ENCODE measurements around the gene ZC3H12A.

Gene ZC3H12A

DNA sequence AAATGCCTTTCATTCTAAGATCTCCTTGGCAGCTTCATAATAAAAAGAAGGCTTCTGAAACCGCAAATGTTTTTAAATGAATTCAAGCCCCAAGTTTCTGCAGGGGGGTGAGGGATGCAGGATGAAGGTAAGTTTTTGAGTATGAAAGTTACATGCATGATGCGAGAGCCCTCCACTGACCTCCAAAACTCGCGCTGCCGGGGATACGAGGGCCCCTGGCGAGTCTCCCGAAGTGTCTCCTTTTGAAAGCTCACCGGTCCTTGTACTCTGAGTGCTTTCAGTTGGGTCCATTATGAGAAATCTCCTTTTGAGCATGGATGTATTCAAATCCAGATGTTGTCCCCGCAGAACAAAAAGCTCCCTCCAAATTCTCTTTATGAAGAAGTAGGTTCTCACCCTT lies 18.9 kb upstream of the ZC3H12A start:
- DNase-seq: no peak

DNA sequence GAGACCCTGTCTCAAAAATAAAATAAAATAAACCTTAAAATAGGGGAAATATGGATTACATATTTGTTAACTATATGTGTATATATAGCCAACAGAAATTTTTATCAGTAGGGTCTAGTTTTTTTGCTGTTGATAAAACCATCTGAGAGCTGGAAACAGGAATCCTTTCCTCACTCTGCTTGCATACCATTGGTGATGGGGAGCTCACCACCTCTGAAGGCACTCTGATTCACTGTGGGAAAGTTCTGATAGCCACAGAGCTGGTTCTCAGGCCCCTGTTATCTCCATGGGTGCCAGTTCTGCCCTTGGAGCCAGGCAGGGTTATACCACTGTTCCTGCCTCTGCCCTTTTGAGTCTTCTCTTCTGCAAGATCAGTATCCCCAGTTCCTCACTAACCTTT lies 17.8 kb upstream of the ZC3H12A start:
- no peak for DNase-seq

DNA sequence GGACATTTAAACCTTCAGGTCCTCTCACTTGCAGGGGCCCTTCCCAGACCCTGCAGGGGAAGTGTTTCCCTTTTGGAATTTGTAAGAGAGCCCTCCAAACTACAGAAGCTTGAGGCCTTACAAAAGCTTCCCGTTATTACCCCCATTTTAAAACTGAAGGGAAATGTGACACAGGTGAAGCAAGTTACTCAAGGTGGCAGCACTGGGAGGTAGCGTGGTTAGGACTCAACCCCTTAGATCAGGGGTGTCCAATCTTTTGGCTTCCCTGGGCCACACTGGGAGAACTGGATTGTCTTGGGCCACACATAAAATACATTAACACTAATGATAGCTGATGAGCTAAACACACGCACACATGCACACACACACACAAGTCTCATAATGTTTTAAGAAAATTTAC lies 15.8 kb upstream of the ZC3H12A start:
- DNase-seq: no peak

DNA sequence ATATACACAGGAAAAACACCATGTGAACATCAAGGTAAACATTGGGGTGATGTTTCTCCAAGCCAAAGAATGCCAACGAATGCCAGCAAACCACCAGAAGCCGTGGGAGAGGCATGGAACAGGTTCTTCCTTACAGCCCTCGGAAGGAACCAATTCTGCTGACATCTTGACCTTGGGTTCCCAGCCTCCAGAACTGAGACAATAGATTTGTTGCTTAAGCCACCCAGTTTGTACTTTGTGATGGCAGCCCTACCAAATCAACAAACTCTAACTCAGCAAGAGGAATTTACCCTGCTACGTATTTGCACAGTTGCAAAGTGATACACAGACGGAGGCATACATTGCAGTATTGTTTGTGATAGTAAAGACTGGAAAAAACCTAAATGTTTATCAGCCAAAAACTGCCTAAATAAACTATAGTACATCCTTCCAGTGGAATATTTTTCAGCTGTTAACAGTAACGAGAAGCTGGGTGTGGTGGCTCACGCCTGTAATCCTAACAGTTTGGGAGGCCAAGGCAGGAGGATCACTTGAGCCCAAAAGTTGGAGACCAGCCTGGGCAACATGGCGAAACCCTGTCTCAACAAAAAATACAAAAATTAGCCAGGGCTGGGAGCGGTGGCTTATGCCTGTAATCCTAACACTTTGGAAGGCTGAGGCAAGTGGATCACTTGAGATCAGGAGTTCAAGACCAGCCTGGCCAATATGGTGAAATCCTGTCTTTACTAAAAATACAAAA lies 12.5 kb upstream of the ZC3H12A start:
- DNase-seq: no peak

DNA sequence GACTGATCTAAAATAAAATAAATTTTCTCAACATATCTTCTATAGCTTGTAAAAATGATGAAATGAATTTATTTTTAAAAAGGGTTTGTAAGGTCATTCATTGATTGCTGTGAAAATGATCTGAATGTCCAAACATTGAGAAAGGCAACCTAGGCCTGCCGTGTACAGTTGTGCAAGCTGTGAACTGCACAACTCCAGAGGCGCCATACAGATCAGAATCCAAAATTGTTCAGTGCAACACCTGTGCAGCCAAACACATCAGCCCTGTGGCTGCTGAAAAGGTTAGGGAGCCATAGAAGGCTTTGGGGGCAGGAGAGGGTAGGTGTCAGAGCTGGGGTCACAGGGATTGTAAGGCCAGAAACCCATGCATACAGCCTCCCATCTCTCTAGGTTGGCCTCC lies 9.9 kb upstream of the ZC3H12A start:
- no peak for DNase-seq

DNA sequence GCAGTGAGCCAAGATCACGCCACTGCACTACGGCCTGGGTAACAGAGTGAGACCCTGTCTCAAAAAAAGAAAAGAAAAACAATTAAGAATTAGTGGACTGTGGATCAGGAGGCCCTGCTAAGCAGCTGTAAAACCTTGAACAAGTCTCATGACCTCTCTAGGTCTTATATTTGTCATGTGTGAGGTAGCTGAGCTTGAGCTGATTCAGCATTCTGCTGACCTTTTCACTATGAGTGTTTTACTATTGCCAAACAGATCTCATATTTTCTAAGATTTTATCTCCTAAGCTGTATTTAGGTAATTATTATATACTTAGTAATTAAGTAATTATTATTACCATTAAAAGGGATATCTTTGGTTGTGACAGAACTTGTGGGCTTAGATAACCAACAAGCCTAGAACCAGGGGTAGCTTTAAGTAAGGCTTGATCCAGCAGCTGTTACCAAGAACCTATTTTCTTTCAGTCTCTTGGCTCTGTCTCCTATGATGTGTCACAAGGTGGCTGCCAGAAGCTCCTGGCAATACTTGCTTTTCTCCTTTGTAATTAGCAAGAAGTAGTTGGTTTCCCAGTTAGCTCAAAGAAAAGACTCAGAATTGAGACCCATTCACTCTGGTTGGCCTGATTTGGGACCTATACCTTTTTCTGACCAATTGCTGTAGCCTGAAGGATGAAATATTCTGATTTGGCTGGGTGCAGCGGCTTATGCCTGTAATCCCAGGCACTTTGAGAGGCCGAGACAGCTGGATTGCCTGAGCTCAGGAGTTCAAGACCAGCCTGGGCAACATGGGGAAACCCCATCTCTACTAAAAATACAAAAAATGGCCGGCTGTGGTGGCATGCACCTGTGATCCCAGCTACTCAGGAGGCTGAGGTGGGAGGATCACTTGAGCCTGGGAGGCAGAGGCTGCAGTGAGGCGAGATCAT lies 8.5 kb upstream of the ZC3H12A start:
- DNase-seq: no peak

DNA sequence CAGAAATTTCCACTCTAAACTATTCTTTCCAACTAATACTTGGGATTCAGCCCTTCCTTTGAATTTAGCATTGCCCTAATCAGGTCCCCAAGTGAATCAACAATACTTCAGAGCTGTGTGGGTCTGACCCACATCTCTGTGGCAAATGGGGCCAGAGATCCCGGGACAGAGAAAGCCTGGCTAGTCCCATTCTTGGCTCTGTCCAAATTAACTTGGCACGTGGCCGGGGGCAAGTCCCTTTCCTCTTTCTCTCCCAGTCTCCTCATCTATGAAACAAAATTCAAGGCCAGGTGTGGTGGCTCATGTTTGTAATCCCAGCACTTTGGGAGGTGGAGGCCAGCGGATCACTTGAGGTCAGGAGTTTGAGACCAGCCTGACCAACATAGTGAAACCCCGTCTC lies 6.3 kb upstream of the ZC3H12A start:
- DNase-seq: no peak

DNA sequence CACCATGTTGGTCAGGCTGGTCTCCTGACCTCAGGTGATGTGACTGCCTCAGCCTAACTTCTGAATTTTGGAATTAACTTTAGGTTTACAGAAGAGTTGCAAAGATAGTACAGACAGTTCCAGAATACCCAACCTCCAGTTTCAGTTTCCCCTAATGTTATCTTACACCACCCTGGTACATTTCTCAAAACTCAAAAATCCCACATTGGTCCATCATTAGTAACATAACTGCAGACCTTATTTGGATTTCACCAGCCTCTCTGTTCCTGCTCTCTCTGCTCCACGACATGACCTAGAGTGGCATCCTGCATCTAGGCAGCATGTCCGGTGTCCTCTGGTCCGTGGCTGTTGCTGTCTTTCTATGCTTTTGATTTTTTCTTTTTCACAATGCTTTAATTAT lies 5.0 kb upstream of the ZC3H12A start:
- DNase-seq: no peak

DNA sequence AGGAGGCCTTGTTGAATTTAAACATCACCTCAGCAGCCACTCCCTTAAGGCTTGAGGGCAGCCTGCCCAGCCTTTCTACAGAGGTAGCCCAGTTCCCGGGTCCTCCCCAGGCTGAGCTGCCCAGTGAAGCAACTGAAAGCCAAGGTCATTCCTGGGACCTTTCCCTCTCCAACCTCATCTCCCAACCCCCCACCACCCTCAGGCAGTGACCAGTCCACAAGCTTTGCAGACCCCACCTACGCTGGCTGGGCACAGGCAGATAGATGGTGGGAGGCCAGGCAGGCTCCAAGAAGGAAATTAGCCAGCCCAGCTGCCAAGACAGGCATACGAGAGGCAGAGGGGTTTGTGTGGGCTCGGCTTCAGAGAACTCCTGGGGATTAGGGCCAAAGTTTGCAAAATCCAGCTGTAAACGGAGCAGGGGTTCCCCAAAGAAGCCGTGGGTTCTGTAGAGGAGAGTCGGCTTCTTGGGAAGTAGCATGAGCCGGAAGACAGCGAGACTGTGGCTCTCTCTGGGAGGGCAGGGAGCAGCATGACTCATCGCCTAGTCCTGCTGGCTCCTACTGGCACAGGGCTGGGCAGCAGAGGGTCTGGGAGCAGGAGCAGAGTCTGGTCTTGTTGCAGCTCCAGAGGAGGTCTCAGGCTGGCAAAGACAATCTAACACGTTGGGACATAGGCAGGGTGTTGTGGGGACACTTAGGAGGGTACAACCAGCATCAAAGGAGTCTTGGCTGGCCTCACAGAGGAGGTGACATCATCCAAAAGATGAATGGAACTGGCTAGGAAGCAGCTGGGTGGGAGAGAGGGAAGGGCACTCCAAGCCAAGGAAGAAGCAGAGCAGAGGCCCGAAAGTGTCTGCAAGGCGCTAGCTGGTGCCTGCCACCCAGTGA lies 2.8 kb upstream of the ZC3H12A start:
- DNase-seq: peak; percentile 93

DNA sequence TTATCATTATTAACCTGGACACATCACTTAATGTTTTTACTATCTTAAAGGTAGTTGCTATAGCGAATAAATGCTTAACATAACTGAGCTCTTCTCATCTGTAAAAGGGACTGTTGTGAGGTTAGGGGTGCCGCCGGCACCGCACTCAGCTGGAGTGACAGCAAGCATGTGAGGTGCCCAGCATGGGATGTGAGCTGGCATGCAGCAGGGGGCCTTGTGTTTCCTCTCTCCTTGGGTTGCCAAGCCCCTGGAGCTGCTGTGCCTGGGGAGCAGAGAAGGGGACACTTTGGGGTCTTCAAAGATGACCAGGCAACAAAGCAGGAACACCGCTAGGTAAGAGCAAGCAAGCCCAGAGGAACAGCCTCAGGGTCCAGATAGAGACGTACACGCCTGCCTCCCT lies 2.1 kb upstream of the ZC3H12A start:
- DNase-seq: no peak

DNA sequence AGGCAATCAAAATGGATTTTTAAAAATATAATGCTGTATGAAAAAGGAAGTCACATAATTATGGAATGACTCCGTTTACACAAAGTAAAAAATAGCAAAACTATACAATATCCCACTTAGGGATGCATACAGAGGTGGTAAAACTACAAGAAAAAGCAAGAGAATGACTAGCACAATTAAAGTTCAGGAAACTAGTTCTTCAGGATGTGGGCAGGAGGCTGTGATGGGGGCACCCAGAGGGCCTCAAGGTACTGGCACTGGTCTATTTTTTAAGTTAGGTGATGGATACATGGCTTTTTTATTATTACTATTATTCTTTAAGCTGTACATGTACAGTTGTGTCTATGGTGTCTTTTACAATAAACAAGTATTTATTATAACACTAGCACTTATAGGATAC lies 1.4 kb upstream of the ZC3H12A start:
- DNase-seq: no peak

DNA sequence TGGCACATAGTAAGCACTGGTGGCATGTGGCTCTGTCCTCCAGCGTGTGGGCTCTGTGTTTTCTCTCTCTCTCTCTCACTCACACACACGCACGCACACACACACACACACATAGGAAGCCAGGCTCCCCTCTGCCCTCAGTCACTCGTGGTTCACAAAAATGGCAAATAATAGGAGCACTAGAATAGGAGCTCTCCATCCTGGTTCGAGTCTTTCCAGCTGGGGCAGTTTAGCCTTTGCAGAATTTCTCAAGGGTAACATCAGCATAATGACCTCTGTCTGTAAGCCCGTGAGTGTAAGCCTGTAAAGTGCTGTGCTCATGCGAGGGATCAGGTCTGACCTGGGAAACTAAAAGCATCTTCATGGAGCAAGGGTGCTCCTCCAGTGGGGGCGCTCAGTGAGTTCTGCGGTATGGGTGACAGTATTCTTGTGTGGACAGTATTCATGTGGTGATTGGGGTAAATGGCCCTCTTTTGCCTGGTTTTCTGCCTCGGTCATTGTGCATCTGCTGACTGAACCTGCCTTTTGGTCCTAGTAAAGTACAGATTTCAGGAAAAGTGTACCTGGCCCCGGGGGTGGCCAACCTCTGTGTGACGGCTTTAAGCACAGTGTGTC lies 842 bp upstream of the ZC3H12A start:
- DNase-seq: peak; percentile 30

DNA sequence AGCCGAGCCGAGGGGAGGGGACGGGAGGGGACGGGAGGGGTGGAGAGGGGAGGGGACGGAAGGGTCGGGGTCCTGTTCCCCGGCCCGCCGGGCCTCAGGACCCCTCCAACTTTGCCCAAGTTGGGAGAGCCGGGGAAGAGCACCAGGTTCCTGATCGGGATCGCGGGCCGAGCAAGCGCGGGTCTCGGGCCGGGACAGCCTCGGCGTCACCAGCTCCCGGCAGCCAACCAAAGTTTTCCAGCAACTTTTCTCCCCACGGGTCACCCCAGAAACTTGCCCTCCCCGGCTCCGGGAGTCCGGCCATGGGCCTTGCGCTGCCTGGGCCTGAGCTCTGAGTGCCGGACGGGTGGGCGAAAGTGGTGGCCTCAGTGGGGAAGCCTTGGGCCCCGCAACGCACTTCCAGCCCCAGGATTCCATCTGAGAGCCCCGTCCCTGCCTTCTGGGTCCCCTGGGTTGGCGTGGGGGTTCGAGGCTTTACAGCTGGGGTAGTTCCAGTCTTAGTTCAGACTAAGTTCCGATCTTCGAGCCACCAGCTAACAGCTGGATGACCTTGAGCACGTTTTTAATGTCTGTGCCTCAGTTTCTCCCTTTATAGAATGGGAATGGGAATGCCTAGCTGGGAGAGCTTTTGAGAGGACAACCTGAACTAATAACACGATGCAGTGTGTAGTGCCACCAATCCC lies 458 bp downstream of the ZC3H12A start:
- no peak for DNase-seq

DNA sequence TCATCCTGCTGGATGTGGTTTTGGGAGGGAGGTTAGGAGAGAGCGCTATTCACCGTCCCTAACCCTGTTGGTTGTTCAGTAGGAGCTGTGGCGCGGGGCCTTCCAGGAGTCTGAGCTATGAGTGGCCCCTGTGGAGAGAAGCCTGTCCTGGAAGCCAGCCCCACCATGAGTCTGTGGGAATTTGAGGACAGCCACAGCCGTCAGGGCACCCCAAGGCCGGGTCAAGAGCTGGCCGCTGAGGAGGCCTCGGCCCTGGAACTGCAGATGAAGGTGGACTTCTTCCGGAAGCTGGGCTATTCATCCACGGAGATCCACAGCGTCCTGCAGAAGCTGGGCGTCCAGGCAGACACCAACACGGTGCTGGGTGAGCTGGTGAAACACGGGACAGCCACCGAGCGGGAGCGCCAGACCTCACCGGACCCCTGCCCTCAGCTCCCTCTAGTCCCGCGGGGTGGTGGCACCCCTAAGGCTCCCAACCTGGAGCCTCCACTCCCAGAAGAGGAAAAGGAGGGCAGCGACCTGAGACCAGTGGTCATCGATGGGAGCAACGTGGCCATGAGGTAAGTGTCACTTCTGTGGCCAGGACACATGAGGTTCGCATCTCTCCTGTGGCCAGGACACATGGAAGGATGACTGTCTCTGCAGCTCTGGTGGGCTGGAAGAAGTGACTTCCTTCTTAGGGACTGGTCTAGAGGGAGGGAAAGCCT lies 1.2 kb downstream of the ZC3H12A start:
- DNase-seq: no peak

DNA sequence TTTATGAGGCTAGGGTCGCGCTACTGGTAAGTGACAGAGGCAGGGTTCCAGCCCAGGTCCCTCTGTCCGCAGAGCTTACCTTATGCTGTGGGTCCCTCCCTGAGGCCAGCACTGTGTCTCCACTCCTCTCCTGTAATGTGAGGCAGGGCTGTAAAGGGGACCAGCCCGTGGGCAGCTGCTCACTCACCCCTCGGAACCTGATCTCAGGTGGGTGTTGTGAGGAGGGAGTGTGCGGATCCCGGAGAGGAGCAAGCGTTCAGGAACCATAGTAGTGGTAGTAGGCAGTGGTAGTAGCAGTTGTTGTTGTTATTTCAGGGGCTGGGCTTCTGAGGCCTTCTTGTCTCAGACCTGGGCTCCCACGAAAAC lies 1.7 kb downstream of the ZC3H12A start:
- no peak for DNase-seq

DNA sequence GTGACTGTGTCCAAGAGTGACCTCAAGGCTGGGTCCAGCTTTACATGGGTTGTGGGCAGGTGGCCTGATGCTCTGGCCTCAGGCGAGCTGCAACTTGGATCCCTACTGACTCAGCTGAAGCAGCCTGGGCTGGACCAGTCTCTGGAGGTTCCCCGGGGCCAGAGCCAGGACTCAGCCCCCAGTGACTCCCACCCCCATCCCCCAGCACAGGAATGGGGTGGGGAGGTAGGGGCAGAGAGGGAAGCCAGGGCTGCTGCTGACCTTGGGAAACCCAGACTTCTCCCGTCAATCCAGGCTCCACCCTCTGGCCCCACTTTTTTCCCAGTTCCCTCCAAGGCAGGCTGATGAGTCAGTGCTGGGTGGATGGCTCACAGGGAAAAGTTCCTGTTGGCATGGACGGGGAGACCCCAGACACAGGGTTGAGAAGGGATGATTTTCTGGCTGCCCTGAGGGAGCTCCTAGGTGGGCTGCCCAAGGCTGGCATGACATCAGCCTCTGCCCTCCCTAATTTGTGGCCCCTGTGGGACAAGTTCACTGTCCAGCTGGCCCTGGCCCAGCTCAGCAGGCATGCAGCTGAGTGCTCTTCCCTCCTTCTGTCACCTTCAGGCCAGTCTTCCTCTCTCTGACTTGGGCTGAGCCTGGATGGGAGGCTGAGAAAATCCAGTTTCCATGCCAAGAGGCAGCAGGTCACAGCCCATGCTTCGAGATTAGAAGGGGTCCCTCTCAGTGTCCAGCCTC lies 2.2 kb downstream of the ZC3H12A start:
- DNase-seq: peak; percentile 90

DNA sequence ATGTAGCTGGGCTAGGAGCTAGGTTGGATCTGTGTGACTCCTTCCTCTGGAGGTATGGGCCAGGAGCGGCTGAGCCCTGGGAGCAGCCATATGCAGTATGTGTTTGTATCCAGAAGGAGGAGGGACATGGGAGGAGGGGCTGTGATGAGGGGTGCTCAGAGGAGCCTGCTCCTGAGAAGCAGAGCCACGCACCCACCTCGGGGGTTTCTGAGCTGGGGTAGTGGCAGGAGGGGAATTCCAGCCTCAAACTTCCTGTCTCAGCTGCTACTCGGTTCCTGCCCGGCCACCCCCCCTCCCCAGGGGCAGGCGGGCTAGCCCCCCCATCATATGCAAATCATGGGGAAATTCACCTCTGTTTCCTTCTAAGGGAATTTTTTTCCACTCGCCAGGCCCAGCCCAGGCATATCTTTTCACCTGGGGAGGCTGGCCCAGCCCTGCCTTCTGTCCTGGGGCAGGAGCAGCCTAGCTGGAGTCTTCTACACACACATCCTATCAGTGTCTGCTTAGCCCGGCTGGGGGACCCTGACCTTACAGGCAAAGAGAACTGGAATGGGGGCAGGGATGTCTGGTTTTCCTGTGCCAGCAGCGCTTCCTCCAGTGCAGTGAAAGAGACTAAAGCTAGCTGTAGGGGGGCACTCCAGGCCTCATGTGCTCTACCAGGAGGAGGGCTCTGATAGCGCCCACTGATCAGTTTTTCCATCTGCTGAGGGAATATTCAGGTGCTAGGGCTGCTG lies 3.0 kb downstream of the ZC3H12A start:
- peak; percentile 63 for DNase-seq

DNA sequence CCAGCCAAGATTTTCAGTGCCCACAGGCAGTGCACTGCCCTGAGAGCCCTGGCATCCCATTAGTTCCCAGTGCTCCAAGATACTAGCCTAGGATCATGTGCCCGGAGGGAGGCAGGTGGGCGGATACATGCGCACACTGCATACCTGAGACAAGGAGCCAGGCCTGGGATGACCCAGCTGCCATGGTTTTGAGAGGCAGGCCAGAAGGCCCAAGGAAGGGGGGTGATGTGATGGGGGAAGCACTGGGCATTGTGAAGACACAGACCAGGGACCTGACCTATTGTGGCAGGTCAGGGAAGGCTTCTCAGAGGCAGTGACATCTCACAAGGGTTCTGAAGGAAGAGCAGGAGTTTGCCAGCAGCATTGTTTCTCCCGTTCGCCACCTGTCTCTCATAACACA lies 3.6 kb downstream of the ZC3H12A start:
- no peak for DNase-seq

DNA sequence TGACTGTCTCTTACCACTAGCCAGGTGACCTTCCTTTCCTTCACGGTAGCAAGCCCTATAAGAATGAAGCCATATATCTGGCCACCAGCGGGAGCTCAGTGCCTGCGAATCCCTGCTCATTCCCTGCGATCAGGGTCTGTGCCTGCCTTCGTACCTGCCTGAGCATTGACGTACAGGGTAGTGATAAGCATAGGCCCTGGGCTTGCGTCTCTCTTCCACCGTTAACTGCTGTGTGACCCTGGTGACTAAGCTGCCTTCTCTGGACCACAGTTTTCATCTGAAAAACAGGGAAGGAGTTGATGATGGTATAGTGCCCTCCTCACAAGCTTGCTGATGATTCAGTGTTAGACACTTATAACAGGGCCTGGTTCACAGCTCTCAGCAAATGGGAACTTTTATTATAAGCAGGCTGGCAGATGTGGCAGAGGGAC lies 4.1 kb downstream of the ZC3H12A start:
- DNase-seq: peak; percentile 25

DNA sequence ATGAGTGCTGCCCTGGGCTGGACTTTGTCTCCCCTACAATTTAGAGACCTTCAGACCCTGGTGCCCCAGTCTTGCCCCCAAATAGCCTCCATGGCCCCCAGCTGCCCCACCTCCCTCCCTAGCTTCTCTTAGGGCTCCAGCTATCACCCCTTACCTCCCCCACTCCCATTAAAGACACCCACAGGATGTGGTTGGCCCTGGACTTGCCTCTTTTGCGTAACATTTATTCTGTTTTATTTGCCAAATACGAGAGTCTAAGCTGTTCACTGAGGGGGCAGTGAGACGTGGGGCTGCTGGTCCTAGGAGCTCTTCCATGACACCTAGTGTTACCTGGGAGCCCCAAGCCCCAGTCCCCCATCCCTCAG lies 4.5 kb downstream of the ZC3H12A start:
- no peak for DNase-seq
